Measurements from ENCODE around the gene LAGE3.
A peak's percentile ranks its signal among the peaks of the same experiment; 100 is the strongest.

Gene LAGE3

GRCh38 chrX:154433605-154434004, 45.5 kb downstream of the LAGE3 start:
- H3K27ac Mint-ChIP-seq = peak overlapping the region in 1 of 3 experiments; percentile 30
- peaks cover 39% of the 10 kb centered on the region for H3K36me3 Mint-ChIP-seq (ENCODE audit: low read depth)
- H3K4me1 Mint-ChIP-seq = peaks cover 17% of the 10 kb centered on the region
- peak overlapping the region in 1 of 3 experiments; percentile 26 for H3K4me3 Mint-ChIP-seq
- no peaks in the 10 kb centered on the region for H3K27me3 Mint-ChIP-seq (ENCODE audit: low read depth)
- peaks cover 26% of the 10 kb centered on the region for H3K9me3 Mint-ChIP-seq
- TF ChIP-seq CTCF (IDR thresholded peaks at IDR 0.05; ENCODE audit: unreplicated experiment in 3 of 3) = no peak

GRCh38 chrX:154432210-154432609, 46.9 kb downstream of the LAGE3 start:
- Mint-ChIP-seq H3K27ac (no peak overlapping the region), H3K27me3 (ENCODE audit: low read depth) (no peaks in the 10 kb centered on the region), H3K4me3 (no peak overlapping the region), H3K36me3 (ENCODE audit: low read depth) (peaks cover 35% of the 10 kb centered on the region), H3K9me3 (peaks cover 25% of the 10 kb centered on the region), H3K4me1 (peaks cover 11% of the 10 kb centered on the region)
- TF ChIP-seq CTCF (IDR thresholded peaks at IDR 0.05; ENCODE audit: unreplicated experiment in 3 of 3) = no peak

GRCh38 chrX:154431341-154431740, 47.7 kb downstream of the LAGE3 start:
- Mint-ChIP-seq H3K4me1 (peaks cover 11% of the 10 kb centered on the region), H3K9me3 (peaks cover 25% of the 10 kb centered on the region), H3K27me3 (ENCODE audit: low read depth) (no peaks in the 10 kb centered on the region), H3K36me3 (ENCODE audit: low read depth) (peaks cover 34% of the 10 kb centered on the region), H3K27ac (no peak overlapping the region), H3K4me3 (peak overlapping the region in 2 of 3 experiments; percentile 43 to 67)
- no peak for TF ChIP-seq CTCF (IDR thresholded peaks at IDR 0.05; ENCODE audit: unreplicated experiment in 3 of 3)

- H3K27ac Mint-ChIP-seq = peak overlapping the region in 1 of 3 experiments; percentile 47
- peak overlapping the region; percentile 21 to 67 (median 44) for H3K4me3 Mint-ChIP-seq
- peaks cover 30% of the 10 kb centered on the region for H3K36me3 Mint-ChIP-seq (ENCODE audit: low read depth)
- peaks cover 6% of the 10 kb centered on the region for H3K4me1 Mint-ChIP-seq
- peaks cover 20% of the 10 kb centered on the region for H3K9me3 Mint-ChIP-seq
- H3K27me3 Mint-ChIP-seq (ENCODE audit: low read depth) = no peaks in the 10 kb centered on the region
- TF ChIP-seq CTCF (IDR thresholded peaks at IDR 0.05; ENCODE audit: unreplicated experiment in 3 of 3) = no peak
Measured at GRCh38 chrX:154430916-154431315, 48.2 kb downstream of the LAGE3 start.

GRCh38 chrX:154430479-154430878, 48.6 kb downstream of the LAGE3 start:
- H3K36me3 Mint-ChIP-seq (ENCODE audit: low read depth) = peaks cover 26% of the 10 kb centered on the region
- H3K4me1 Mint-ChIP-seq = peaks cover 6% of the 10 kb centered on the region
- TF ChIP-seq CTCF (IDR thresholded peaks at IDR 0.05; ENCODE audit: unreplicated experiment in 3 of 3) = no peak
- H3K4me3 Mint-ChIP-seq = peak overlapping the region; percentile 21 to 67 (median 44)
- H3K27ac Mint-ChIP-seq = peak overlapping the region in 1 of 3 experiments; percentile 47
- H3K27me3 Mint-ChIP-seq (ENCODE audit: low read depth) = no peaks in the 10 kb centered on the region
- H3K9me3 Mint-ChIP-seq = peaks cover 19% of the 10 kb centered on the region

- Mint-ChIP-seq H3K4me1 (peaks cover 6% of the 10 kb centered on the region), H3K36me3 (ENCODE audit: low read depth) (peaks cover 21% of the 10 kb centered on the region), H3K27me3 (ENCODE audit: low read depth) (no peaks in the 10 kb centered on the region), H3K27ac (peak overlapping the region in 1 of 3 experiments; percentile 45), H3K4me3 (peak overlapping the region; percentile 83 to 89 (median 87)), H3K9me3 (peaks cover 19% of the 10 kb centered on the region)
- no peak for TF ChIP-seq CTCF (IDR thresholded peaks at IDR 0.05; ENCODE audit: unreplicated experiment in 3 of 3)
Measured at GRCh38 chrX:154429711-154430110, 49.4 kb downstream of the LAGE3 start.
